ENCODE results near the gene FMNL2.
"Not testable (repeated sequence)": the region's sequence is repeated elsewhere in the genome, so short reads cannot be mapped to it uniquely, and the experiment has no call there.

Gene FMNL2

DNA sequence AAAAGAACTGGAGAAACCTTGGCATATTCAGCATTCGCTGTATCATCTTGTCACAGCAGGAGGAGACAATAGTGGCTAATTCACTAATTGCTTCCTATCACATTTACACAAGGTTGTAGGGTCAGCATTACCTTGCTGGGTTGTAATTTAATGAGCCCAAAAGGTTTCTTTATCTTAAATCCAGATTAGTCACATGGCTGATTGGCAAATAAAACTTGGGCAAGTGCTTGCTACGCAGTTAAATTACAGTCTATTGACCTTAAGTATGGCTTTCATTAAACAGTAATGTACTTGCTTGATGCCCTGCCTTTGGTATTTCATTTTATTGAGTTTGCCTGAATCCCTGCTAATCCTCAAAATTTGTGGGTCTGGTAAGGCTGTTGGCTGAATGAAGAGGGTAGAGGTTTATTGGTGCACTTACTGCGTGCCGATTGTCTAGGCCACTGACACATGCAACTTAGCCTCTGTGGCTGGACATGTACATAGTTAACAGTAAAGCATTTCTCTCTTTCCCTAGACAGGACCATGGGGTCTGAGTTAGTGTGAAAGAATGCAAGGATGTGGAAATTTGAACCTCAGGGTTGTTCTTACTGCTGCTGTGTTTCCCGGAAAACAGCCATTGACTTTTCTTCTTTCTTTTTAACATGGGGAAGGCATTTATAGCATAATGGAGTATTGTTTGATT lies 34.3 kb downstream of the FMNL2 start:
- in situ Hi-C loops (cut with HindIII; ENCODE audit: low sequenced_read_pairs): no loop called here

DNA sequence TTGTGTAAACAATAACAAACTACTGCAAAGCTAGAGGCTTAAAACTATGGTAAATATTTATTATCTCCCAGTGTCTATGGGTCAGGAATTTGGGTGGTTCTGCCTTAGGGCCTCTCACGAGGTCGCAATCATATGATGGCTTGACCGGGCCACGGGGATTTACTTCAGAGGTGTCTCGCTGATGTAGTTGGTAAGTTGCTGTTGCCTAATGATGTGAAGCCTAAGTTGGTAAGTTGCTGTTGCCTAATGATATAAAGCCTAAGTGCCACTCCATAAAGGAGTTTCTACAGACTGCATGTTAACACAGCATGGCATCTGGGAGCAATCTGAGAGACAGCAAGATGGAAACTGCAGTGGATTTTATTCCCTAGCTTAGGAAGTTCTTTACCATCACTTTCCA lies 35.8 kb downstream of the FMNL2 start:
- in situ Hi-C loops (cut with HindIII; ENCODE audit: low sequenced_read_pairs): no loop called here

DNA sequence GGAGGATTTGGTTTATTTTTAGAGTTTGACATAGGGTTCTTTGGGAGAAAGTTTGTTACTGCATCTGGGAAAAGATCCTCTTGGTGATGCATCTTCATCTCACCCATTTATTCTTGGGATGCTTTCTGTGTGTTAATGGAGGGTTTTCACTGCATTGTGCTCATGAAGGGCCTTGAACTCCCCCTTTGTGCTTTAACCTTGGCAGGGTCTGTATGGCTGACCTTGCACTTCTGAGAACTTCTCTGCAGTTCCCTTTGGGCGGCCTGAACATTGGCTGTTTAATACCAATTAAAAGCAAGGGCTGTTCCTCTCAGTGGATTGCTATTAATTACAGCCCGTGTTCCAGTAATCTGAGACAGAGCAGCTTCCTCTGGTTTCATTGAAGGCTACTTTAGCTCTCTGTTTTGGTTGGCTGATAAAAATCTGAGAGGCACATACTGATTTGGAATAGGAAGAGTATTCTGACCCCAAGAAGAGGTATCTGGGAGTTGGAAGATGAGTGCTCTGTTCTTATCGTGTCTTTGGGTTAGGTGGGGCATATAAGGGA lies 37.5 kb downstream of the FMNL2 start:
- in situ Hi-C loops (cut with HindIII; ENCODE audit: low sequenced_read_pairs): no loop called here

DNA sequence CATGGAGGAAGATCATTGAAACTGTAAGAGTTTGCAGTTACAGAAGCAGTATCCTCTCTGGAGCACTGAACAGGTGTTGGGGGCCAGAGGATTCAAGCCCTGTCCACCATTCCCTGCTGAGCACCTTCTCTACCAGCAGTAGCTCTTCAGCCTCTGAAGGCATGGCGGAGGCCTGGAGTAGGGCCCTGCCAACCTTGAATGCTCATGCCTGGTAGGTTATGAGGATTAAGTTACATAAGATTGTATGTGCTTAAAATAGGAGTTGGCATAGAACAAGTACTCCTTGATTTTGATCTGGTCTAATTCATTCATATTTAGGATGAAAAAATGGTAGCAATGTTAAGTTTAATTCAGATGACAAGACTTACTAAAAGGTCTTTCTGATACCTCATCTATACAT lies 40.2 kb downstream of the FMNL2 start:
- in situ Hi-C loops (cut with HindIII; ENCODE audit: low sequenced_read_pairs): no loop called here

DNA sequence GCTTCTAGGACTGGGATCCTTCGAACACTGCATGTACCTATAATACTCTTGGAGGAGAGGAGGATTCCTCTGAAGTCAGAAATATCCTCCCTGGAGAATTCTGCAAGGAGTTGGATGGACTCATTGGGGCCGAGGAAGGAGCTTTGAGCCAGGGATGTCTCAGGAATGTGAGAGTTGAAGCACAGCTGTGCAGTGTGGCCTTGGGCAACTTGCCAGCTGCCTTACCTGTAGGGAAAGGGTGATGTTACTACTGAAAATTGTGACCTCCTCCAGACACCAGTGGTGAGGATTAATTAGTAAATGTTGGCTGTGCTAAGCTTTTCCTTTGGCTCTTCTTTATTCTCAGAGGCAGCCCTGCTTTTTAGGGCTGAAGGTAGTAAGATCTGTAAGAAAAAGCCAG lies 41.4 kb downstream of the FMNL2 start:
- in situ Hi-C loops (cut with HindIII; ENCODE audit: low sequenced_read_pairs): no loop called here

DNA sequence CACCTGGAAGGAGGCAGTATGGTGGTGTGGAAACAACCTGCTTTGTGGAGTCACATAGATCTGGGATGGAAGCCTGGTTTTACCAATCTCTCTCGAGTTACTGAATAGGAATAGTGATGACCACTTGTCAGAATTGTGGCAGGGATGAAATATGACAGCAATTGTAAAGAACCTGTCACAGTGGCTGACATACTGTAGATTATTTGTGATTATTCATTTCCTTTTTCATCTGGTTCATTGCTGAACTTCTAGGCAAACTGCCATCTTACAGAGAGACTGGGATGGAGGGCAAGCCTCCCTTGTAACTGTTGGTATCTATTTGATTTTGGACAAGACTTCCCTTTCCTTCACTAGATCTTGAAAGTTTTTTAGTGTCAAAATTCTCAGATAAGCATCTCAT lies 42.0 kb downstream of the FMNL2 start:
- in situ Hi-C loops (cut with HindIII; ENCODE audit: low sequenced_read_pairs): no loop called here

DNA sequence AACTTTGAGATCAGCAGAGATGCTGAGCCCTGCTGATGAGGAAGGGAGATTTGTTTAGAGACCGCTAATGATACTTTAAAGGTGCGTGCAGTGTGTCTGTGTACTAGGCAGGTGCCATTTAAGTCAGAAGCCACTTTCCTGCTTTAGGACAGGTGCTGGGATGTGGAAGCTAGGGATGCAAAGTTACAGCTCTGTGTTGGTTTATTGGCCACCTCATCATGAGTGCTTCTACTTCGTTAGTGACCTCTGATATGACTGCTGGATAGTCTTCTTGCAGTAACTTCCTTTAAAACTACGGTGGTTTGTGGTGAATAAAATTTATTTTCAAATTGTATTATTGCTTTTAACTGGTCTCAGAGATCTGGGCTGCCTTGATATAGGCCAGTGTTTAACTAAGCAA lies 44.1 kb downstream of the FMNL2 start:
- in situ Hi-C loops (cut with HindIII; ENCODE audit: low sequenced_read_pairs): no loop called here

DNA sequence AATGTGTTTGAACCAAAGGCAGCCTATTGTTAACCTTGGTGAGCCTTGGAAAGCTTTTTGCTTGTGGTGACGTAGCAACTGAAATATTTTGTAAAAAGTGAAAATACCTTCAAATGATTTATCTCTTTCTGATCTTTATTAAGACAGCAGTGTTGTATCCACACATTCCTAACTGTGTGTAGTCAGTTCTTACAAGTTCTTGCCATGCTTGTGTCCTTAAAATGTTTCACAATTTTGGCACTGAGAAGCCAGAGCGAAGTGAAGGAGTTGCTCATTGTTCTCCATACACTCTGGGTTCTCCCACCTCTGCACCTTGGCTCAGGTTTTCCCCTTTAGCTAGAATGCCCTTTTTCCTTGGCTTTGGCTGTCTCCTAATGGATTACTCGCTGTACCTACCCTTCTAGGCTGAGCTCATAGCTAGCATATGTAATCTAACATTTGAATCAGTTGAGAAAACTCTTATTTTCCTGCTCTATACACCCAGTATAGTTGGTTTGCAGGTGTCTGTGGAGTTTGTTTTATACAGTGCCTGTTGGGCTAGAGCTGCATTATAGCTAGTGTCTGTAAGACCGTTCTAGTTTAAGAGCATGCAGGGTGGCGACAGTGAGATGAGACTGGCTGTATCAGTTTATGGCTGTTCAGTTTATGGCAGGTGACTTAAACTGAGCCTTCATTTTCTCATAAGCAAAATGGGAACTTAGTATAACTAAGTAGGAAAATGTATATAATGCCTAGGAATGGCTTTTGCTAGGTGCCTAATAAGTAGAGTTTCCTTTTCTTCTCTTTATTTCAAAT lies 45.5 kb downstream of the FMNL2 start:
- in situ Hi-C loops (cut with HindIII; ENCODE audit: low sequenced_read_pairs): no loop called here

DNA sequence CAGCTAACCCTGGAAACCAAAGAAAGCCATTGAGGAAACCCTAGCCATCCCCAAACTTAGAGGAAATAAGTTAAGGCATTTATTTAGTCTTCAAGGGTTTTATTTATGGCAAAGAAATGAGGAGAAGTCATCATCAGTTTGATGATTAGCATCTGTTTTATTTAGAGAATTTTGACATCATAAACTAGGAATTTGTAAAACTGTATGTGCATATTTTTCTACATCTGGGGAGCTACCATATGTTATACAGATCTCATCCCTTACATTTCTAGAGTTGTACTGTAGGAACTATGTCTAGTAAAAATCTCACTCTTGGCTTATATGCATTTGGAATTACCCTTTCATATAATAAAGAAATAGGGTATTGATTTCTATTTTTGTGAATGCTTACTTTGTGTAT lies 48.7 kb downstream of the FMNL2 start:
- in situ Hi-C loops (cut with HindIII; ENCODE audit: low sequenced_read_pairs): no loop called here

DNA sequence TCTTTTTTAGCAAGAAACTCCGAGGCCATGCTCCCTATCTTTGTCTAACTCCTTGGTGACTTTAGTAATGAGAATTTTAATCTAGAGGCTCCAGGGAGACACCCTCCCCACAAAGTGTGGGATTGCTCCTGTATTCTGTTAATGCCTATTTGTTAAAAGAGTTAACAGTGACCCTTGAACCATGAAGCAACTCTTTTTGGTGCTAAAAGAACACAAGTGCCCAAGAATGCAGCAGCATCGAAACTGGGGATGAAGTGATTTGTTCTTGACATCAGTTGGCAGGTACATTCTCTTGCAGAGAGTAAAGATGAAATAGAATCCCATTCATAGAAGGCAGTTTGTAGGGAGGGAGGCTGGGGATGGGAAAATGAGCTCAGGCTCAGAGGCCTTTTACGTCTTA lies 50.0 kb downstream of the FMNL2 start:
- in situ Hi-C loops (cut with HindIII; ENCODE audit: low sequenced_read_pairs): no loop called here

DNA sequence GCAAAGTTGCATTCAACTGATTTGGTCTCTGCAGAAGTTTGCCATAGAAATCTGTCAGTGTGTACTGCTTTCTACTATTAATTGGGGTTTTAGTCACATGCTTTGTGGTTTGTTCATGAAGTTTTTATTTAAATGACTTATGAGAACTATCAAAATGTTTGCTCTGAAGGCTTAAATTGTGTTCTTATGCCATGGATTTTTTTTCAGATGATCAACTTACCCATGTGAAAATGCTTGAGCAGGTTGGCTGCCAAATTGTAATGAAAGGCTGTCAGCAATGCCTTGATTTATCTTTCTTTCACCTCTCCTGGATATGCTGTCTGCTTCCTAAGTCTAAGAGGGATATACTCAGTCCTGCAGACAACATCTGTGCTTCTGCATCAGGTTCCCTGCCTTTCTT lies 50.7 kb downstream of the FMNL2 start:
- in situ Hi-C loops (cut with HindIII; ENCODE audit: low sequenced_read_pairs): no loop called here

DNA sequence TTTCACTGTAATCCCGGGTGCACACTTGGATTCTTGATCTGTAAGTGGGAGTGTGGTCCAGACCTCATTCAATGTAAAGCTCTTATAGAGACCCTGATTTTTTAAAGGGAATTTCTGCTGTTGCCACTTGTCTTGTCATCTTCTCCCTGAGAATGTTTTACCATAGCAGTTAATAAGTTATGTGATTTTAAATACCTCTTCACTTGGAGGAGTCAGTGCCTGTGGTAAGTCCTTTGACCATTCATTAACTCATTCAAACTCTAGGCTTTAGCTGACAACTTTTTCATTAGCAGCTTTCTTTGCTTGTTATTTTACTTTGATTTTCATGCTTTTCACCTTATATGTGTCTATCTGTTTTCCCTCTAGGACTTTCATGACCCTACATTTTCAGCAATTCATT lies 51.3 kb downstream of the FMNL2 start:
- in situ Hi-C loops (cut with HindIII; ENCODE audit: low sequenced_read_pairs): no loop called here

DNA sequence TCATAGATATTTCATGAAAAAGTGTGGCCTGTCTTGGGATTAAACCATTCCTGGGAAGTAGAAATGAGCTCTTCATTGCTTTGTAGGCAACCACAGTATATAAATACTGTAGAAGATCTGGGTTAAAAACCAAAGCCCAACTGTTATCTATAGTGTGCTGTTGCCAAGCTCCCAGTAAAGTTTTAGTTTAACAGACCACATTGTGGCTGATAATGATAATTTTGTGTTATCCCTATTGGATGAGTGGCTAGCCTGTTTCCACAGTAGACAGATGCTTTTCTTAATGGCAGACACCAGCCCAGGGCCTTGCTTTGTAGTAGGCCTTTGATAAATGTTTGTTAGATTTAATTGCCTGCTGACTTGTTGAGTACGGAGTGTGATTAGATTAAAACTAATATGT lies 52.1 kb downstream of the FMNL2 start:
- in situ Hi-C loops (cut with HindIII; ENCODE audit: low sequenced_read_pairs): no loop called here

DNA sequence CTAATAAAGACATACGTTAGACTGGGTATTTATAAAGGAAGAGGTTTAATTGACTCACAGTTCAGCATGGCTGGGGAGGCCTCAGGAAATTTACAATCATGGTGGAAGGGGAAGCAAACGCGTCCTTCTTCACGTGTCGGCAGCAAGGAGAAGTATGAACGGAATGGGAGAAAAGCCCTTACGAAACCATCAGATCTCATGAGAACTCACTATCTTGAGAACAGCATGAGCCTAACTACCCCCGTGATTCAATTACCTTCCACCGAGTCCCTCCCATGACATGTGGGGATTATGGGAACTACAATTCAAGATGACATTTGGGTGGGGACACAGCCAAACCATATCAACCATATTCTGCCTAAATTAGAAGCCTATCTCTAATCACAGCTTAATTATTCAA lies 53.3 kb downstream of the FMNL2 start:
- in situ Hi-C loops (cut with HindIII; ENCODE audit: low sequenced_read_pairs): not testable (repeated sequence)

DNA sequence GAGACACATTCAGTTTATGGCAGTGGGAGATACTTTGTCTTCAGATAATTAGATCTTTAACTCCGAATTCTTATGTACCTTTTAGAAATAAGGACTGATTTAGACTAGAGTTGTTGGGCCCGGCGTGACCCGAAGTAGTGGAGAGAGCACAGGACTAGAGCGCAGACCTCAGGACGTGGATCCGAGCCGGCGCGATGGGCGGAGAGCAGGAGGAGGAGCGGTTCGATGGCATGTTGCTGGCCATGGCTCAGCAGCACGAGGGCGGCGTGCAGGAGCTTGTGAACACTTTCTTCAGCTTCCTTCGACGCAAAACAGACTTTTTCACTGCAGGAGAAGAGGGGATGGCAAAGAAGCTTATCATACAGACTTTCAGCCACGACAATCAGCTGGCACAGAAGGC lies 54.5 kb downstream of the FMNL2 start:
- in situ Hi-C loops (cut with HindIII; ENCODE audit: low sequenced_read_pairs): no loop called here

DNA sequence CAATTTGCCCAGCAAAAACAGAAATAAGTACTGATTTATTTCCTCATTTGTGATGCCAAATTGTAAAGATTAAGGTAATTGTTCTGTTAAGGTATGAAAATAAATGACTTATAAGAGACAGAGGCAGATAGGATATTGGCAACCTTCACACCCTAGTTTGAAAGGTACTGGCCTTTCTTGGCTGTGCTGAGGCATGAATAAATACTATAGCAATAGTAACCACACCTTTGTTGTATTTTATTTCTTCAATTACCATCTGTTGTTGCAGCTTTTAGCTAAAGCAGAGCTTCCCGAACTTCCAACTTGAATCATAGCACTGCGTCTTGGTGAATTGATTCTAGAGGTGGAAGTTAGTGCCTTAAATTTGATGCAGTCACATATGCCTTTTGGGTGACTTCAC lies 55.9 kb downstream of the FMNL2 start:
- in situ Hi-C loops (cut with HindIII; ENCODE audit: low sequenced_read_pairs): no loop called here

DNA sequence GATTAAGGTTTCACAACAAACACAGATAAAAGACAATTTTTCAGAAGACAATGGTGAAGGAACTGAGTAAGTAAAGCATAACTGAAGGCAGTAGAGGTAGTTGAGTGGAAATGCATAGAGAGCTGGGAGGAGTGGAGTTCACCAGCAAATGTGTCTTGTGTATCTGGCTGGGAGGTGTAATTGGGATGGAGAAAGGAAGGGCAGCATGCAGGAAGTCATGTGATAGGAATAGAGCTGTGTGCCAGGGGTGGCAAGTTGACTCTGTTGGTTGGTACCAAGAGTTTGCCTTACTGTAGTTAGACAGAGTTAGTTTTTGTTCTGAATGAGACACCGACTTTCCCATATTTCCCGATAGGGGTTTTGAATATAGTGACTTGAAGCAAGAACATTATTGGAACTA lies 56.3 kb downstream of the FMNL2 start:
- in situ Hi-C loops (cut with HindIII; ENCODE audit: low sequenced_read_pairs): no loop called here

DNA sequence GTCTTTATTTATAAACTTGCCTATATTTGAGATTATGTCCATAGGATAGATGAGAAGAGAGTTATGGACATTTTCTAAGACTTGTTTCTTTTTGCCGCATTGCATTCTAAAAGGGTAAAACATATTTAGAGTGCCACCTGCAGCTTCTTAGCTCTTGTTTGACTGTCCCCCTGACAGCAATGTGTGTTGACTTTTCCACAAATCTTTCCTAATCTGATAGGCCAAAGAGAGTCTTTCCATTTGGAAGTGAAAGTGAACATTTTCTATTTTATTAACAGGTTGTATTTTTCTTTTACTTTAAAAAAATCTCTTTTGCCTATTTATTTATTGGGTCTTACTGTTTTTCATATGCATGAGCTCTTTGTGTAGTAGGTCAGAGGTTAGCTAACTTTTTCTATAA lies 58.4 kb downstream of the FMNL2 start:
- in situ Hi-C loops (cut with HindIII; ENCODE audit: low sequenced_read_pairs): no loop called here

DNA sequence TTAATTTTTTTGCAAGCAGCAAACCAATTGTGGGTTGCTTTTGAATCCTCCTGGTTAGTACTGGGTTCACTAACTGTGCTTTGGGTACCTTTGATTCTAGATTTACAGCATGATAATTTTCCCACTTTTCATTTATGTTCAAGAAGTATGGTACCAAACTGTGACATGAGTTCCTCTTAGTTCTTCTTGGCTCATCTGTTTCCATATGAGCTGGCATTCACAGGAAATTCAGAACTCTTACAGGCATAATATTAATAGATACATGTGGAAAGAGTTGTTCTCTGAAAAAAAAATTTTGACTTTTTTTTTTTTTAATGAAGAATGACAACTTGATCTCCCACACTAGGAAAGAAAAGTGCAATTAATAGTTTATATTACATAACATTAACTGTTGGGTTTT lies 59.4 kb downstream of the FMNL2 start:
- in situ Hi-C loops (cut with HindIII; ENCODE audit: low sequenced_read_pairs): no loop called here

DNA sequence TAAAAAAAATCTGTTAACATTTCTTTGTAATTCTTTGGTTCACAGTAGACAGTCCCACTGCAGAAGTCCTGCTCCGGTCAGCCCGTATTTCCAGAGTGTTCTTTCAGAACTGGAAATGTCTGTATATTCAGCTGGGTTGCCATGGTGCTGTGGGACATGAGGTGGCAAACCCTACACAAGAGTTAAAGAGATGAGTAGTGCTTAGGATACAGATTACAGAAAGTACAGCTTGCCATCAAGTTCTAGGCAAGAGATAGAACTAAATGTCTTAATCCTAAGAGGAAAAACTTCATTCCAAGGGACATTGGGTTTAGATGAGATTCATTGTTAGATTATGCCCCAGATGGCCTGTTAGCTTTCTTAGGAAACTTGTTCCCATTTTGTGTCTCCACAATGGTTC lies 60.1 kb downstream of the FMNL2 start:
- in situ Hi-C loops (cut with HindIII; ENCODE audit: low sequenced_read_pairs): no loop called here

DNA sequence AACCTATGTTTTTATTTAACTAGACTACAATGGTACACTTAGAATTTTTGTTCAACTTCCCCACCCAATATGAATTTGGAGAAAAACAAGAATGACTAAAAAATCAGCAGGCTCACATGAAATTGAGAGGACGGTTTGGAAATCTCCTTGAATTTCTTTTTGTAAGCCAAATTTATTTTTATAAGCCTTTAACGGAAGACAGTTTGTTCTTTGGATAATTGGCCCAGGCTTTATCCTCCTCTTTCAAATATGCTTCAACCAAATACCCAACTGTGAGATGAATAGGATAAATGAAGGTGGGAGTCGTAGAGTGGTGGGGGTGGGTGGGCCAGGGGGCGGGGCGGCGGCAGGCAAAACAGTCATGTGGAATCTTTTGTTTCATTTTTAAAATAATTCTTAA lies 60.6 kb downstream of the FMNL2 start:
- in situ Hi-C loops (cut with HindIII; ENCODE audit: low sequenced_read_pairs): no loop called here

DNA sequence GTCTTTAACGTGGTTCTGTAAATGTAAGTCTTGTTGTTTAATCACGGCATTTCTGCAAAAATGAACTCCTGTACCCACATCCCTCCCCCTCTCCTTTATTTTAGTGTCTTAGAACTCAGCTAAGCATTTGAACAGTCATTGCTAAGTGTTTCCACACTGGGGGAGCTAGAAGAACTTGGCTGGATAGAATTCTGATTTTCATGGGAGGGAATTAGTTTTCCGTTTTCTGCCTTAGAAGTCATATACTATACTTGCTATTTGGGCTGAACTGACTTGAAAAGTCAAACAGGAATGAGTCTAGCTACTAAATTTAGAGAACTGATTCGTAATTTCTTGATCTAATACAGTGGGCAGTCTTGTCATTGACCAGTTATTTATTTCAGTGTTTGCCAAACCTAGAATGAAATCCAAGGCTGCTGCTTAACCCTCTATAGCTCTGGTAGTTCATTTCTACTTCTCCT lies 61.1 kb downstream of the FMNL2 start:
- in situ Hi-C loops (cut with HindIII; ENCODE audit: low sequenced_read_pairs): no loop called here
